GM20431 (cell line): Measurements from ENCODE around the gene CDH4.

Experiments
- in situ Hi-C: fragments of 300-500 bp; cut with MseI, MboI; formaldehyde crosslinking; loops from one replicate; pipeline ENCODE4 v1.15.0; 2020; ENCODE audit warnings: low sequenced_read_pairs; ENCODE audit not compliant: unreplicated experiment

The CDH4 gene

GRCh38 chr20:61538183-61538942, 286.3 kb downstream of the CDH4 start:
- in situ Hi-C loops, result no loop called here

GRCh38 chr20:61538943-61539265, 286.8 kb downstream of the CDH4 start:
- in situ Hi-C loops, result no loop called here

GRCh38 chr20:61539706-61540360, 287.8 kb downstream of the CDH4 start:
- in situ Hi-C loops, result no loop called here

- in situ Hi-C loops, result no loop called here
These were observed 289.5 kb downstream of the CDH4 start for GRCh38 chr20:61541537-61541936.

- in situ Hi-C loops, result no loop called here
These were observed 291.0 kb downstream of the CDH4 start for GRCh38 chr20:61543086-61543485.

- in situ Hi-C loops, result no loop called here
These were observed 292.1 kb downstream of the CDH4 start for GRCh38 chr20:61543931-61544745.

GRCh38 chr20:61544910-61545889, 293.1 kb downstream of the CDH4 start:
- in situ Hi-C loops, result no loop called here

GRCh38 chr20:61546641-61547040, 294.6 kb downstream of the CDH4 start:
- in situ Hi-C loops, result no loop called here

GRCh38 chr20:61548069-61548468, 296.0 kb downstream of the CDH4 start:
- in situ Hi-C loops, result no loop called here

- in situ Hi-C loops, result no loop called here
These were observed 297.8 kb downstream of the CDH4 start for GRCh38 chr20:61549865-61550264.

- in situ Hi-C loops, result no loop called here
These were observed 299.3 kb downstream of the CDH4 start for GRCh38 chr20:61551401-61551800.

GRCh38 chr20:61554617-61555016, 302.6 kb downstream of the CDH4 start:
- in situ Hi-C loops, result no loop called here

GRCh38 chr20:61555566-61555965, 303.5 kb downstream of the CDH4 start:
- in situ Hi-C loops, result no loop called here

- in situ Hi-C loops, result no loop called here
These were observed 304.1 kb downstream of the CDH4 start for GRCh38 chr20:61556111-61556510.

- in situ Hi-C loops, result no loop called here
These were observed 304.6 kb downstream of the CDH4 start for GRCh38 chr20:61556673-61557072.

GRCh38 chr20:61557621-61558020, 305.6 kb downstream of the CDH4 start:
- in situ Hi-C loops, result no loop called here

- in situ Hi-C loops, result no loop called here
These were observed 306.7 kb downstream of the CDH4 start for GRCh38 chr20:61558726-61559125.

GRCh38 chr20:61559706-61560315, 307.8 kb downstream of the CDH4 start:
- in situ Hi-C loops, result no loop called here

GRCh38 chr20:61560361-61560853, 308.3 kb downstream of the CDH4 start:
- in situ Hi-C loops, result no loop called here
